Stimulated activated CD8-positive, alpha-beta memory T cell treated with anti-CD3 and anti-CD28 coated beads, Interleukin-4, amount 100 ng/mL, for 1 hour (primary cell): ENCODE measurements around the gene COBLL1.

Source experiments
- DNase-seq, 2 donors: peaks; one replicate each; pipeline ENCODE4 v3.0.0-alpha.2; 2020; ENCODE audit warnings: low read depth in 2 of 2, low spot score in 1 of 2

The COBLL1 gene

GRCh38 chr2:164678631-164679149 lies 162.9 kb downstream of the COBLL1 start:
- no peak for DNase-seq

GRCh38 chr2:164677733-164678132 lies 163.9 kb downstream of the COBLL1 start:
- no peak for DNase-seq

- no peak for DNase-seq
Observed at GRCh38 chr2:164677271-164677670, 164.4 kb downstream of the COBLL1 start.

GRCh38 chr2:164675687-164676086 lies 165.9 kb downstream of the COBLL1 start:
- DNase-seq, result no peak

GRCh38 chr2:164675027-164675426 lies 166.6 kb downstream of the COBLL1 start:
- no peak for DNase-seq

DNA sequence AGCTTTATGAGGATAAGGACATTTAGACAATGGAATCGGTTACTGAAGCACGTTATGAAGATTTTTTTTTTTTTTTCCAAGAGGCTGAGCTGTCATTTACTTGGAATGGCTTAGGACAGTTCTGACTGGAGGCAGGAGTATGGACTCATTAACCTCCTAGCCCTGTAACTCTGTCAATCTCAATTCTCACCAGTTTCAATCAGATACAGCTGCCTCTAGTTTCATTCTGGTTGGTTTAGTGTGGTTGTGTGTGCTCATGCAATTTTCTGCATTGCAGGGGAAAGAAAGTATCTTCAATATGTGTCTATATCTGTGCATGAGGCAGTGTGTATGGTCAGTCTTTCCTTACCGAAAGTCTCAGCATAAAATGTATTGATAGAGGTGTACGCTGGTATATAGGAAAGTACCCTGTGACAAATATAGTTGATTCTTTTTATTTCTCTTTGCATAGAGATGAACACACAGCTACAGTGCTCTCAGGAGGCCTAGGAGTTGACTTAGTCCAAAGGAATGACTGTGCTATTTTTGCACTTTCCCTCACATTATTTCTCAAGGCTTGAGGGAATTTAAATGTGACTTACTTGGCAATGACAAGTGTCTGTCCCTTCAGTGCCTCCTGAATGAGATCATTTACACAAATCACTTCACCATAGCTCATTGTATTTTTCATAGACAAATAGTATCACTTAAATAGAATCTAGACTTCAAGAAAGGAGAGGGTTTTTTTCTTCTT lies 169.8 kb downstream of the COBLL1 start:
- DNase-seq, result no peak

DNA sequence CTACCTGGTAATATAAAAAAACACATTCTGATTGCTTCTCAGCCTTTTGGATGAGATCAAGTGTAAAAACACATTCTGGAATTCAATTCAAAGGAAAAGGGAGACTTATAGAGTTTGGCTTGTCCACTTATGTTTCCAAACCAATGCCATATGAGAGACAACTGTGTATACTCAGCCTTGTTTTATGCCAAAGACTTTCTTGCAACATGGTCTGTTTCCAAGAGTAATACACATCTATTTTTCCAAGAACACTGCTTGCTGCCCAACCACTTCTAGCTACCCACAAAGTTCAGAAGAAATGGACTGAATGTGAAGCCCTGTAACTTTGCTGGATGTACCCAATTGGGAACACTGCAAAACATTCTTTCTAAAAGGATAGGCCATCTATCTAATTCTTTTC lies 172.3 kb downstream of the COBLL1 start:
- DNase-seq, result no peak

DNA sequence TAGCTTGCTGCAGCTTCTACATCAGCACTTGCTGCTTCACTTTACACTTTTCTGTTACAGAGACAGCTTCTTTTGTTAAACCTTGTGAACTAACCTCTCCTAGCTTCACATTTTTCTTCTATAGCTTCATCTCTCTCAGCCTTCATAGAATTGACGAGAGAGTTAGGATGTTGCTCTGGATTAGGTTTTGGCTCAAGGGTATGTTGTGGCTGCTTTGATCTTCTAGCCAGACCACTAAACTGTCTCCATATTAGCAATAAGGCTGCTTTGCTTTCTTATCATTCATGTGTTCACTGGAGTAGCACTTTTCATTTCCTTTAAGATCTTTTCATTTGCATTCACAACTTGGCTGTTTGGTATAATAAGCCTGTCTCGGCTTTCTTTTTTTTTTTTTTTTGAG lies 174.1 kb downstream of the COBLL1 start:
- DNase-seq, result no peak

- DNase-seq, result no peak
Observed at GRCh38 chr2:164664070-164664469, 177.6 kb downstream of the COBLL1 start.

DNA sequence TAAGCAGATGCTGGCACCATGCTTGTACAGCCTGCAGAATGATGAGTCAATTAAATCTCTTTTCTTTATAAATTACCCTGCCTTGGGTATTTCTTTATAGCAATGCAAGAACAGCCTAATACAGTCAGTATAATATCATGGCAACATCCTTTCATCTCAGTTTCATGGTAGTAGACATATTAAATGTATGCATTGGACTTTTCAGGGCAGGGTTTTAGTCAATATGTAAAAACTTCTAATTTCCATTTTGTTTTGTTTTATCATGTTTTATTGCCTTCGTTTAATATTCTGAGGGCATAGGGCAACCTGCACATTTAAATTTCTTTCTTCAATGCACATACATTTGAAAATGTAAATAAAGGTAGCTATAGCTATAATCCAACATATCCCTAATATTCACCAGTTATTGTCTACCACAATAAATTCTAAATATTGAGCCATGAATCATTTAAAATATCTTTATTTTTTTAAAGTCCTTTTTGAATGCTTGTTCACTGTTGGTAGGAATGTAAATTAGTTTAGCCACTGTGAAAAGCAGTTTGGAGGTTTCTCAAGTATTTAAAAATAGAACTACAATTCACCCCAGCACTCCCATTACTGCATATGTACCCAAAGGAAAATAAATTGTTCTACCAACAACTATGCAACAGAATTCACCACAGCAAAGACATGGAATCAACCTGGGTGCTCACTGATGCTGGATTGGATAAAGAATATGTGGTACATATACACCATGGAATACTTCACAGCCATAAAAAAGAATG lies 178.6 kb downstream of the COBLL1 start:
- DNase-seq, result no peak

DNA sequence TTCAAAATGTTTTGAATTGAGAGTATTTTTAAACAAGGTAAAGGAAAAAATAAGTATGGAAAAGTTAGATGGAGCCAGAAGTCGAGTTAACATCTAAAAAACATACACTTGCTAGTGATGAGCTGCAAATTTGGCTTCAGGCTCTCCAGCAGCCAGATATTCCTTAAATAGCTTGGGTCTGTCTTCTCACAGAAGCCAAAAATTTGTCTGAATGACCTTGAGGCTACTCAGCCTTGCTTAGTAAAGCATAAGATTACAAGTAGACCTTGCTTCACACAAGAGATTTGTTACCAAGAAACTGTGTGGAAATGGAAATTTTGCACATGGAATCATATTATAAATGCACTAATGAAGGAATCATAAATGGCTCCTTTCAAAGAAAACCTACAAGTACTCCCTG lies 179.6 kb downstream of the COBLL1 start:
- DNase-seq, result no peak

GRCh38 chr2:164661349-164661748 lies 180.3 kb downstream of the COBLL1 start:
- DNase-seq, result no peak

DNA sequence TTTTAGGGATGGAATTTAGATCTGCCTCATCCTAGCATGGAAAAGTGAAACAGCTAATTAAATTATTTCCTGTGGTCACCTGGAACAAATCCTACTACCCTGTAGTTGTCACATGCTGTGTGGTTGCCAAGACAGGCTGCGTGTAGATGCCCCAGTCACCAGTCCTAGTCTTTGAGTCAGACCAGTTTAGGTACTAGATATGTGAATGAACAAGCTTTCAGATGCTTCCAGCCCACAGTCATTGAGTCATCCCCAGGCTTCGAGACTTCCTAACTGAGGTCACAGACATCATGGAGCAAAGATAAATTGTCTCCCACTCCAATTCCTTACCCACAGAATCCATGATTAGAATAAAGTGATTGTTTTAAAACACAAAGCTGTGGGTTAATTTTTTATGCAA lies 184.5 kb downstream of the COBLL1 start:
- no peak for DNase-seq

DNA sequence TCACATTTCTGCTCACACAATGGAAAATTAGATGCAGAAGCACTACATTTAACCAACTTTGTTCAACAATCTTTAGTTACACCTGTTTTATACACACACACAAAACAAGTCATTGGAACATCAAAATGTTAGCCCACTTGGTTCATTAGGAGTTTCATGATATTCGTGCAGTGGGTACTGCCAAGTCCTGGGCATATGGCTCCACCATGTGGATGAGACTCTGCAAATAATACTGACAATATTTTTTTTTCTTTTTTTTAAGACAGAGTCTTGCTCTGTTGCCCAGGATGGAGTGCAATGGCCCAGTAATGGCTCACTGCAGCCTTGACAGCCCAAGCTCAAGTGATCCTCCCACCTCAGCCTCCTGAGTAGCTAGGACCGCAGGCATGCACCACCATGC lies 185.9 kb downstream of the COBLL1 start:
- DNase-seq, result no peak

DNA sequence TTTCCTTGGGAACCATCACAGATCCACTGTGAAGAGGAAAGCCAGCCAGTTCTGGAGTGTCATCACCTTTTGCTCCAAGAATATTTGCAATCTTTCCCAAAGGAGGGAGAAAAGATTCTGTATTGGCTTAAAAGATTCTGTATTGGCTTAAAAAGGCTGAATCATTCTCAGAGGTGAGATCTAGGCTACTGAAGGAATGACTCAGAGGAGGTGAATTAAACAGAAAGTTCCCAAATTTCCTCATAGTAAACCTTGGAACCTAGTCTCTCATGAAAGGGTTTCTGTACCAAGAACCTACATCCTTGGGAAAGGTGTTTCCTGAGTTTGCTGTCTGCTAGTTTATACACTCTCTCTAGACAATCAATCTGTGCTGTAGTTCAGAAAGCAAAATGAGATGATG lies 186.3 kb downstream of the COBLL1 start:
- no peak for DNase-seq

GRCh38 chr2:164651361-164651760 lies 190.3 kb downstream of the COBLL1 start:
- DNase-seq, result no peak

- DNase-seq, result no peak
Observed at GRCh38 chr2:164644036-164644700, 197.5 kb downstream of the COBLL1 start.

GRCh38 chr2:164642946-164643555 lies 198.6 kb downstream of the COBLL1 start:
- no peak for DNase-seq

GRCh38 chr2:164642268-164642667 lies 199.4 kb downstream of the COBLL1 start:
- DNase-seq, result no peak
